Activated CD8-positive, alpha-beta T cell treated with anti-CD3 and anti-CD28 coated beads, Interleukin-2, amount 10 ng/mL, durations not matched to agents 7 days and 5 days (primary cell): Measurements from ENCODE around the gene TBR1. TPM values are rescaled to one million over a fixed set of nuclear protein-coding genes. Genes with fewer than 3 reads are reported as not detected.

ENCODE experiments used
- ATAC-seq: fragments of 150-1000 bp; cut with Tn5 transposase; one replicate; pipeline ENCODE4 v1.10.0; 2021; ENCODE audit warnings: moderate library complexity
- CTCF ChIA-PET: fragments of 350-600 bp; sonication (Branson Sonifier 250); formaldehyde crosslinking; loops from one replicate; lab custom pipeline; 2021; ENCODE audit warnings: antibody characterized with exemption; lab: Charles Lee
- POLR2A ChIA-PET: fragments of 350-600 bp; sonication (Branson Sonifier 250); formaldehyde crosslinking; loops from one replicate; lab custom pipeline; 2021; ENCODE audit warnings: antibody characterized with exemption; lab: Charles Lee
- DNase-seq: peaks from one replicate; pipeline ENCODE4 v3.0.0-alpha.2; 2020
- H3K27ac Mint-ChIP-seq: one replicate; pipeline ENCODE4 v1.8.0; 2021; ENCODE audit warnings: mild to moderate bottlenecking, mixed read lengths
- H3K27me3 Mint-ChIP-seq: one replicate; pipeline ENCODE4 v1.8.0; 2021; ENCODE audit warnings: low read depth, mixed read lengths
- H3K36me3 Mint-ChIP-seq: one replicate; pipeline ENCODE4 v1.8.0; 2021; ENCODE audit warnings: low read depth, mixed read lengths
- H3K4me1 Mint-ChIP-seq: one replicate; pipeline ENCODE4 v1.8.0; 2021; ENCODE audit warnings: low read depth, mixed read lengths
- H3K4me3 Mint-ChIP-seq: one replicate; pipeline ENCODE4 v1.8.0; 2021; ENCODE audit warnings: mild to moderate bottlenecking, mixed read lengths
- H3K9me3 Mint-ChIP-seq: one replicate; pipeline ENCODE4 v1.8.0; 2022; ENCODE audit warnings: mixed read lengths; ENCODE audit not compliant: insufficient read depth
- total RNA-seq, 2 experiments: library from RNA; stranded (reverse); gene quantifications; one replicate each; pipeline ENCODE4 v1.2.3, GENCODE V29; 2021

TBR1 gene
- total RNA-seq, 2 experiments from 2014 or later: 0.10 TPM; not detected in 1

- no peak for ATAC-seq
- no peak for DNase-seq
- Mint-ChIP-seq H3K4me1 (no peaks in the 10 kb centered on the region), H3K27me3 (peaks cover 64% of the 10 kb centered on the region), H3K4me3 (no peak overlapping the region), H3K27ac (no peak overlapping the region), H3K9me3 (no peaks in the 10 kb centered on the region), H3K36me3 (no peaks in the 10 kb centered on the region)
- ChIA-PET CTCF (no interaction called here), POLR2A (no interaction called here)
Observed at GRCh38 chr2:161438598-161438997, 22.5 kb downstream of the TBR1 start.

GRCh38 chr2:161445097-161445496 is 29.0 kb downstream of the TBR1 start:
- DNase-seq (no peak), ATAC-seq (no peak)
- Mint-ChIP-seq H3K27ac (no peak overlapping the region), H3K9me3 (no peaks in the 10 kb centered on the region), H3K36me3 (no peaks in the 10 kb centered on the region), H3K27me3 (peaks cover 29% of the 10 kb centered on the region), H3K4me3 (no peak overlapping the region), H3K4me1 (no peaks in the 10 kb centered on the region)
- POLR2A ChIA-PET: no interaction called here
- CTCF ChIA-PET: no interaction called here

GRCh38 chr2:161448431-161448830 is 32.3 kb downstream of the TBR1 start:
- peaks cover 12% of the 10 kb centered on the region for H3K27me3 Mint-ChIP-seq
- no peaks in the 10 kb centered on the region for H3K9me3 Mint-ChIP-seq
- CTCF ChIA-PET: no interaction called here
- POLR2A ChIA-PET: no interaction called here
- H3K4me3 Mint-ChIP-seq: no peak overlapping the region
- no peaks in the 10 kb centered on the region for H3K4me1 Mint-ChIP-seq
- DNase-seq (no peak), ATAC-seq (no peak)
- H3K36me3 Mint-ChIP-seq: no peaks in the 10 kb centered on the region
- no peak overlapping the region for H3K27ac Mint-ChIP-seq

GRCh38 chr2:161471631-161472030 is 55.5 kb downstream of the TBR1 start:
- POLR2A ChIA-PET: no interaction called here
- Mint-ChIP-seq H3K4me3 (no peak overlapping the region), H3K36me3 (no peaks in the 10 kb centered on the region), H3K27me3 (peaks cover 8% of the 10 kb centered on the region), H3K9me3 (no peaks in the 10 kb centered on the region), H3K27ac (no peak overlapping the region), H3K4me1 (no peaks in the 10 kb centered on the region)
- CTCF ChIA-PET: no interaction called here
- DNase-seq: no peak
- ATAC-seq: no peak

- Mint-ChIP-seq H3K27ac (no peak overlapping the region), H3K9me3 (no peaks in the 10 kb centered on the region), H3K36me3 (no peaks in the 10 kb centered on the region), H3K27me3 (peaks cover 2% of the 10 kb centered on the region), H3K4me1 (no peaks in the 10 kb centered on the region), H3K4me3 (no peak overlapping the region)
- no peak for ATAC-seq
- ChIA-PET POLR2A (no interaction called here), CTCF (no interaction called here)
- no peak for DNase-seq
Observed at GRCh38 chr2:161474920-161475319, 58.8 kb downstream of the TBR1 start.

Other genes with a start within 250 kb of the TBR1 start
- 10 to 100 TPM; 68.3 to 72.2 TPM for gene PSMD14, start 107.9 kb upstream of the TBR1 start, total RNA-seq
- gene SLC4A10, start 208.1 kb downstream of the TBR1 start, total RNA-seq: 1 to 10 TPM; 2.8 TPM